KBM-7 (cell line): ENCODE measurements around the gene MAGIX.

ENCODE experiments used
- DNase-seq: peaks from one replicate; pipeline ENCODE4 v3.0.0-alpha.2; 2015
- in situ Hi-C: fragments of 300-500 bp; cut with MboI; formaldehyde crosslinking; loops from 2 replicates; pipeline ENCODE4 v1.14.3; 2020; ENCODE audit warnings: low sequenced_read_pairs, low pct_unique_long_range_greater_than_20kb, mixed read lengths

The MAGIX gene

DNA sequence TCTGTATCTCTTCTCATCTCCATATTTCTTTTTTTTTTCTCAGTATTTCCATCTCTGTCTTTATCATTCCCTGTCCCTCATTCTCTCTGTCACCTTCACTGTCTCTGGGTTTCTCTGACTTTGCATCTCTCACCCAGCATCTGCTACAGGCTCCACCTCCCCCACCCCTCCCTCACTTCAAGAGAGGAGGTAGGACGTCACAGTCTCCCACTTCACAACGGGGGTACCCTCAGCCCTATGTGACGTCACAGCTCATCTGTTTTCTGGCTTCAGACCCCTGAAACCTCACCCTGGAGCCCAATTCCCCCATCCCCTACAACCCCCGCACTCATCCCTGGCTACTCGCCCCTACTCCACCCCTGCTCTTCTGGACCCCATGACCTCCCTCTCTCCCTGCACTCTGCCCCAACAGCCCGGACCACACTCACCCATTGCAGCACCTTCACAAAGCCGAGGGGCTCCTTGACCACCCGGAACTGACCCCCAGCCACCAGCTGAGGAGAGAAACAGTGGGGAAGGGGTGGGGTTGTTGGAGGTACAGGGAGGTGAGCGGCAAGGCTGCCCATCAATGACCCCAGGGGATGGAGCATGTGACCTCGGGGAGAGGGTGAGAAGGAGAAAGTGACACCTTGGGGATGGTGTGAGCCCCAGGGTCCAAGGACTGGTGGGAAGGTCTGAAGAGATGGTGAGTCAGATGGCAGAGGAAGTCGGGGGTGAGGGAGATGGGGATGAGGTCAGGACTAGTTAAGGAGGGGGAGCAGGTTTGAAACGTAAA lies 36.2 kb downstream of the MAGIX start:
- in situ Hi-C loops, result no loop called here
- DNase-seq, result no peak

DNA sequence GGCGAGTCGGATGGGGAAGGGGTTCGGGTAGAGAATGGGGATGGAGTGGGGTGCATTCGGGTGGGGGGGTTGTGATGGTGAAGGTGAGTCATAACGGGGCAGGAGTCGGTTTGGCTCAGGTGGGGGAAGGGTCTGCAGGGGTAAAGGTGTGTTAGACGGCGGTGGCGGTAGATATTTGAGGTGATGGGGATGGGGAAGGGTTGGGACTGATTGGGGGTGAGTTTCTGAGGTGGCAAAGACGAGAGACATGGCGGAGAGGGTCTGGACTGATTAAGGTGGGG lies 36.7 kb downstream of the MAGIX start:
- in situ Hi-C loops, result no loop called here
- no peak for DNase-seq

GRCh38 chrX:49199906-49200771 lies 37.6 kb downstream of the MAGIX start, which contains the start of gene SYP:
SYP (minus strand) TSS chrX:49200193; CDS start chrX:49200186, 7 bp downstream.
- in situ Hi-C loops, result no loop called here
- DNase-seq, result peak; percentile 93

GRCh38 chrX:49202022-49202421 lies 39.5 kb downstream of the MAGIX start:
- in situ Hi-C loops, result no loop called here
- DNase-seq, result no peak

DNA sequence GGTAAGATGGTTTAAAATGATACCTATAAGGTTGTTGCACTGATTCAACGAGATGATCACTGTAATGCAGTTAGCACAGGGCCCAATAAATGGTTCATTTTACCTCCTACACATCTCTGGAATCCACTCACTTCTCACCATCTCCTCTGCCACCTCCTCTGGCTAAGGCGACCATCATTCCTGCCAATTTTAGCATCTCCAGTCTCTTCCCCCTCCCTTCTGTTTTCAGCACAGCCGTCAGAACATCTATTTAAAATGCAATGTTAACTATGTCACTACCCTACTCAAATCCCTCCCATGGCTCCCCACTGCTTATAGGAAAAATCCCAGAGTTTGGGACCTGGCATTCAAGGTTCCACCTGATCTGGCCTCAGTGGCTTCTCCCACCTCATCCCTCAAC lies 41.0 kb downstream of the MAGIX start:
- DNase-seq, result no peak
- in situ Hi-C loops, result no loop called here

DNA sequence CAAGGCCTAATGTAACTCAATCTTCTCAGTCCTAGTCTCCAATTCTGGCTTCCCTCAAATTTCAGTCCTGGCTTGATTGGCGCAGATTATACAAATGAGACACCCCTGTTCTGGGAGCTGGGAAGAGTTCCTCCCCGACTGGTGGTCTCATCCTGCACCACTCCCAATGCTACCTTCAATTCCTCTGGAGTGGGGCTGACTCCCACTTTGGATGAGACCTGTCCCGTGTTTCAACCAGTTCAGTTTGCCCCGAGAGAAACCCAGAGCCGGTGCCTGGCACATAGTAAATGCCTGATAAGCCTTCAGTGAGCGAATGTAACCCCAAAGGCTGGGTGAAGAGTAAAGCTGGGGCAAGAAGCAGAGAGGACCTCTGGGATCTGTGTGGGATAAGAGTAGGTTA lies 41.5 kb downstream of the MAGIX start:
- in situ Hi-C loops, result no loop called here
- DNase-seq, result no peak

GRCh38 chrX:49204709-49205108 lies 42.2 kb downstream of the MAGIX start:
- no peak for DNase-seq
- in situ Hi-C loops, result no loop called here

- no peak for DNase-seq
- in situ Hi-C loops, result no loop called here
Observed at GRCh38 chrX:49205443-49205842, 42.9 kb downstream of the MAGIX start.

DNA sequence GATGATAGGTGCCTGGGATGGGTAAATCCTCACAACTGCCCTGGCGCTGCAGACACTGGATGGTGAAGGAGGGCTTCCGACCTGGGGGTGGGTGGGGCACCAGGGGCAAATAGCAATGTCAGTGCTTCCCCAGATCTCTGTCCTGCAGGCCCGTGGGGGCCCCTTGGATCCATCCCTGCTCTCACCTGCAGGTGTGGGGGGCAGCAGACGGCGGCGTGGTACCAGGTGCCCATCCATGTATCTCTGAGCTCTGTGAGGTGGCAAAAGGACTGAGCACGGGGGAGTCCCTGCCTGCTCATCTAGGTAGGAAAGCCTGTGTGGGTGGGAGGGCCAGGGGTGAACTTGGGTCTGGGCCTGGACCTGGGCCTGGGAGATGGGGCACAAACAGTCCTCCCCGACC lies 44.0 kb downstream of the MAGIX start:
- in situ Hi-C loops, result no loop called here
- no peak for DNase-seq

DNA sequence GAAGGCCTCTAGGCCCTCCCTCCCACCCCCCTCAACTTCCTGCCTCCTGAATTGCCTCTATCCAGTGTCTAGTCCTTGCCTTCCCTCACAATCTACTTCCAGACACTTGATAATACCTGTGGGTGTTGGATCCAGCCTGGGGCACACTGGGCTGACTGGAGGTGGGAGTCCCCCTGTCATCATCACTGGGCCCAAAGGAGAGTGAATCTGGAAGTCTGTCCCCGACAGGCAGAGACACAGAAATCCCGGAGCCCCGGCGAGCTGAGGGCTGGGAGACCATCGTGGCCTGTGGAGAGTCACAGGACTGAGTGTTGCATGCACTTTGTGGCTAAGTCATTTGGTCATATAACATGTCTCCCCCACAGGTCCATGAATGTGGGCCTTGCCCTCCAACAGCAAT lies 45.8 kb downstream of the MAGIX start:
- no peak for DNase-seq
- in situ Hi-C loops, result no loop called here

DNA sequence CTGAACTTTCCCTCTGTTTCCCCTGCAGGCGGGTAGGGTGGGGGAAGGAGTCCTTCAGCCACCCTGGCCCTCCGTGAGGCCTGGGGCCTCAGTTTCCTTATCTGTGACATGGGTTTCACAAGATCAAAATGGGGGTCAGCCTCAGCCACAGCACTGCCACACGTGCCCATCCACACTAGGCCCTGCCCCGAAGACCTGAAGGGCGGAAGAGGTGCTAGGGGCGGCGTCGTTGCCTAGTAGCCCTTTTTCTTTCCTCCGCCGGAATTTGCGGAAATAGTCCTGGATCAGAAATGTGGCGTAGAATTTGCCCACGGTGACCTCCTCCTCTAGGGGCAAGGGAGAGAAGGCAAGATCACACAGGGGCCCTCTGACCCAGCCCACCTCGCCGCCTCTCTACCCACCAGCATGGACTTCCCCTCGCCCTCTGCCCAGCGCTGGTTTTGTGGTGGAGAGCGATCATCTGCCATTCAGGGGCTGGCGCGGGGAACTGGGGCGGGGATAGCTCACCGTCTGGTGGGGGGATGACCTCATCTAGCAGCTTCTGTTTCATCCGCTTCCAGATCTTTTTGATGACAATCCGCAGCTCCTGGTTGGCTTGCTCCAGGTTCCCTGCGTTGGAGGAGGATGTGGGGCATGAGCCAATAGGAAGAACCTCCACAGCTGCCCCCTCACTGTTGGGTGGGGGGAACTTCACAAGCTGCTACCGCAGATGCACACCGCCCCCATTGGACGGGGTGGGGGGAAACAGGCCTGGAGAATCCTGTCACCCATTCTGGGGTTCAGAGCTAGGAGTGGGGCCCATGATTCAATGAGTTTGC lies 47.1 kb downstream of the MAGIX start:
- no peak for DNase-seq
- in situ Hi-C loops, result no loop called here

DNA sequence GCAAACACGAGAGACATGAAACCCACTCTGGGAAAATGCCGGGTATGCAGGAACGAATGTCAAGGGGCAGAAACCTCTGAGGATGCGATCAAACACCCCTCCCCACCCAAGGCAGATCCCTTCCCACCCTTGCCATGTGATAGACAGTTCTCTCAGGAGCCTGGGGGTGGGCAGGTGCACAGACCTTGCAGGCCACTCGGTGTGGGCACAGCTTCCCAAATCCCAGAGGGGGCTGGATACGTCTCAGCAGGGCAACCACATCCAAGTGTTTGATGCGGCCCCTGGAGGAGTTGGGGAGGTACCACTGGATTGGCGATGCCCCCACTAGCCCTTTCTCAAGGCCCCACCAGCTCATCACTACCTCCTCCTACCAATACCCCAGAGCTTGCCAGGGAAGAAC lies 47.8 kb downstream of the MAGIX start:
- in situ Hi-C loops, result no loop called here
- DNase-seq, result no peak

GRCh38 chrX:49211074-49211473 lies 48.5 kb downstream of the MAGIX start:
- no peak for DNase-seq
- in situ Hi-C loops, result no loop called here

- in situ Hi-C loops, result no loop called here
- DNase-seq, result no peak
Observed at GRCh38 chrX:49212209-49212608, 49.7 kb downstream of the MAGIX start.

GRCh38 chrX:49212861-49213260 lies 50.3 kb downstream of the MAGIX start:
- in situ Hi-C loops, result no loop called here

DNA sequence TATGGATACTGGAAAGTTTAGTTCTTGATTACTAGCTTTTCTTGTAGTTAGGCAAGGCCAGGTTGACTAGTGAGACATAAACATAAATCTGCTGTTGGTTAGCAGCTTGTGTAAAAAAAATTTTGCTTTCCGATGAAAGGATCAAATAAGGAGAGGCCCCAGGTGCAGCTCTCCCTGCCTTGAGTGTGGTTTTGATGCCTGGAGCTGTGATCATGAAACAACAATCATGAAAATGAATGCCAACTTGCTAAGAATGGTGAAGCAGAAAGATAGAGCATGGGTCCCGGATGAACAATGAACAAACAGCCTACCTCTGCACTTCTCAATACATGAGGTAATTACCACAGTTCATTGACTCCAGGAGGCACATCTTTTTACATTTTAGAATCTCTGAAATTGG lies 51.9 kb downstream of the MAGIX start:
- in situ Hi-C loops, result no loop called here
- DNase-seq, result no peak

More at GRCh38 chrX:49212861-49213260, 50.3 kb downstream of the MAGIX start:
- no peak for DNase-seq

GRCh38 chrX:49214996-49215526 lies 52.5 kb downstream of the MAGIX start:
- no peak for DNase-seq
- in situ Hi-C loops, result no loop called here
